Measurements from ENCODE around the gene RPL22.

Gene RPL22

DNA sequence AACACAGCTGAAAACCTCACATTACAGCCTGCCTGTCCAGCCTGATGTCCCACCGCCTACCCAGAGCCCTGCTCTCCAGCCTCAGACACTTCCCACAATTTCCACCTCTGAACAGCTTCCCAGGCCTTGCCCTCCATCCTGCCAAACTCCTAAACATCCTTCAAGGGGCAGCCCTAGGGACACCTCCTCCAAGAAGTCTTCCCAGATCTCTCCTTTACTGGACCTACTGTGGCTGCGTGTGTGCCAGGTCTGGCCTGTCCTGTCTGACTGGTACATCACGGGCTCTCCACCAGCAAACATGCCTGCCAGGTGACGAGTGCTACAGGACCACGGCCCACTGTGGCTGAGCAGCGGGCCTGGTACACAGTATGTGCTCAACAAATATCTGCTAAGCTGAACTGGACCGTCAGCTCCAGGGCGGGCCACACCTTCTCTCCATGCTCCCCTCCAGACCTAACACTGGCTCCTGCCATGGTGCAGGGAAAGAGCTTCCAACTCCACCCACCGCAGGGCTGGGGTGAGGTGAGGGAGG, 48.0 kb downstream of the RPL22 start:
- no peak for DNase-seq

DNA sequence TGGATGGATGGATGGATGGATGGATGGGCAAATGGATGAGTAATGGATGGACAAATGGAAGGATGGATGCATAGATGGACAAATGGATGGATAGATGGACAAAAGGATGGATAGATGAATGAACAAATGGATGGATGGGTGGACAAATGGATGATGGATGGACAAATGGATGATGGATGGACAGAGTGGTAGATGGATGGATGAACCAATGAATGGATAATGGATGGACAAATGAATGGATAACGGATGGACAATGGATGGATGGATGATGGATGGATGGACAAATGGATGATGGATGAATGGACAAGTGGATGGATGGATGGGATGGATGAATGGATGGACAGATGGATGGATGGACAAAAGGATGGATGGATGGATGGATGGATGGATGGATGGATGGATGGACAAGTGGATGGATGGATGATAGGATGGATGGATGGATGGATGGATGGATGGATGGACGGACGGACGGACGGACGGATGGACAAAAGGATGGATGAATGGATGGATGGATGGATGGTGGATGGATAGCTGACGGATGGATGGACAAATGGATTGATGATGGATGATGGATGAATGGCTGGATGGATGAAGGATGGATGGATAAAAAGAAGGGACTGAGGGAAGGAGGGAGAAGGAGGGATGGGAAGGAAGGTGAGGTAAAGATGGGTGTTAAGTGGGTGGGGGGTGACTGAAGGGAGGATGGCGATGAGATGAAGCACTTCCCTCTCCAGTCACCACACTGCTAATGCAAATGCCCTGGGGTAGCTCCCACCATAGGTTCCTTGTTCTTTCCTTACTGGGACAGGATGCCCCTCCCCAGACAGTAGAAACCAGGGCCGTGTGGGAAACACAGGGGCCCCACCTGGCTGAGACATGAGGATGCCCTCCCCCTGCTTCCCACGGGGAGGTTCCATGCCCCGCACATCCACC, 49.1 kb downstream of the RPL22 start:
- no peak for DNase-seq

DNA sequence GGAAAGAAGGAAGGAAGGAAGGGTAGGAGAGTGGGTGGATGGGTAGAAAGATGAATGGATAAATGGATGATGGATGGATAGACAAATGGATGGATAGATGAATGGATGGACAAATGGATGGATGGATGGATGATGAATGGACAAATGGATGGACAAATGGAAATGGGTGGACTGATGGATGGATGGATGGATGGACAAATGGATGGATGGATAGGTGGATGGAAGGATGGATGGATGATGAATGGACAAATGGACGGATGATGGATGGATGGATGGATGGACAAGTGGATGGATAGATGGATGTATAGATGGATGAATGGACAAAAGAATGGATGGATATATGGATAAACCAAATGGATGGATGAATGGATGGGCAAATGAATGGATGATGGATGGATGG, 49.8 kb downstream of the RPL22 start:
- no peak for DNase-seq

GRCh38 chr1:6148497-6149241, 50.7 kb downstream of the RPL22 start:
- no peak for DNase-seq

DNA sequence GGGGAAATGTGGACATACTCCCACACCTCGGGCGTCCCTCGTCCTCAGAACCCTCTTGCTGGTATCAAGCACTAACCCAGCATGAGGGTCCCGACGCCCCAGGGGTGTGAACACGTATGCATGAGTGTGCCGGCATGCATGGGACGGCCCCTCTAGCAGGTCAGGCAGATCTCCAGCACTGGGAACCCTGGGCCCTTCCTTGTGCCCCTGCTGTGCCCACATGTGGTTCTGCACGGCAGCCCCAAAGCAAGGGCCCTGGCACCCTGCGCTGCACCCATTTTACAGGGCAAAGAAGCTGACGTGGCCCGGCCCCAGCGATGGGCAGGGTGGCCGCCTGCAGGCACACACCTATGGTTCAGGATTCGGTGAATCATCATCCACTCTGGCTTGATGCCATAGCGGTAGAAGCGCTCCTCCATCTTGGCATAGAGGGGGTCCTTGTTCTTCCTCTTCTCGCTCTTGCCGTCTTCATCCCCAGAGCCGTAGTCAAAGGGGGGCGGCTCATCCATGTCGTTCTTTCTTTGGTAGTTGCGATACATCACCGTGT, 53.5 kb downstream of the RPL22 start:
- no peak for DNase-seq

GRCh38 chr1:6145396-6145750, 54.0 kb downstream of the RPL22 start:
- no peak for DNase-seq

DNA sequence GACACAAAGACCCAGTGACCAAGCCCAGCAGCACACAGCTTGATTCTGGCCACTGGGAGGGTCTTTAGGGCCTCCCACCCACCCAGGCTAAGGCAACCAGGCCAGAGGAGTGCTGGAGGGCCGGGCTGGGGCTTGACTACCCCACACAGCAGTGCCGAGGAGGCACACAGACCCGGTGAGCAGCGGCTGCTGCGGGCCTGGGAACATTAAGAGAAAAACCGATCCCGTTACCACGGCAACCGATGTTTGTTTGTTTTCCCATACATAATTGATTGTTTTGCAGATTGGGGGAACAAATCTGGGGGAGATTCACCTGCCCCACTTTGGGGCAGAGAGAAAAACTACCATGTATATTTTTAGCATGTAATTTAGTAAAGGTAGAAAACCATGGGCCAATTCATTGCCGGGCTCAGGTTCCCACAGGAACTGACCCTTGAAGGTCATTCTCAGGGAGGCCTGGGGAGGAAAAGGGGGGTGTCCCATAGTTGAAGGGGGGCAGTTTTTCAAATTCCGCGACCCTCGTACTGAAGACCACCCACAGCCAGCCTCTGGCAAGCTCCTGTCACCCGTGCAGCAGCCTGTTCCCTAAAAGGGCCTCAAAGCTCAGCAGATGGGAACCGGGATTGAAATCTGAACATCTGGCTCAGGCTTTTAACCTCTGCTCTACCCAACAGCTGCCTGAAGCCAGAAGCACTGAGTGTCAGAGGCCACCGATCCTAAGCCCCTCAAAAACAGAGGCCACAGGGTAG, 54.6 kb downstream of the RPL22 start:
- DNase-seq: no peak

DNA sequence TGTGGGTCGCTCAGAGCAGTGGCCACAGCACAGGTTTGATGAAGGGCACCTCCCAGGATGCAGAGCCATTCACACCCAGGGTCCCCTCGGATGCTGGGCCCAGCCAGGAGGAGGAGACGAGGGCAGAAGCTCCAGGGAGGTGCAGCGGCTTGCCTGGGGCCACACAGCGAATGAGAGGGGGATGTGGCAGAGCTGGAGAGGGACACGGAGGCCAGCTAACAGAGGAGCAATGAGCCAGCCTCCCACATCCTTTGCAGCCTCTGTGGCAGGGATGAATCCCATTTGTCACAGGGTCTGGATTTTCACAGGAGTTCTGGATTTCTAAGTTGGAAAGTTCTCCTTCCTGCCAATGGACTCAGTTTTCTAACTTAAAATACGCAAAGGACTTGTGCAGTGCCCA, 55.2 kb downstream of the RPL22 start:
- DNase-seq: no peak

GRCh38 chr1:6143395-6143794, 56.0 kb downstream of the RPL22 start:
- DNase-seq: no peak

DNA sequence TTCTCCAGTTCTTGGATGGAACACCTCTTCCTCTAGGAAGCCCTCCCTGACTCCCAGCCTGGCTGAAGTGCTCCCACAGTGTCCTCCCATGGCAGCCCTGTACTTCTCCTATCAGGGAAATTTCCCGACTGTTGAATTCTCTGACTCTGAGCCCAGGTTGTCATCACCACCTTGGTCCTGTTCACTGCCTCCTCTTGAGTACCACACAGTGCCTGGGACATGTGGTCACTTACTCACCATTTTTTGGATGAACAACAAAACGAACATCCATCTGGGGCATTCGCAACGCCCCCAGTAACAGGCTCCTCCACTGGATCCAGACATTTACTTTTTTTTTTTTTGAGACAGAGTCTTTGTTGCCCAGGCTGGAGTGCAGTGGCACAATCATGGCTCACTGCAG, 56.7 kb downstream of the RPL22 start:
- DNase-seq: no peak

- DNase-seq: no peak
These were observed 57.3 kb downstream of the RPL22 start for GRCh38 chr1:6142036-6142621.

DNA sequence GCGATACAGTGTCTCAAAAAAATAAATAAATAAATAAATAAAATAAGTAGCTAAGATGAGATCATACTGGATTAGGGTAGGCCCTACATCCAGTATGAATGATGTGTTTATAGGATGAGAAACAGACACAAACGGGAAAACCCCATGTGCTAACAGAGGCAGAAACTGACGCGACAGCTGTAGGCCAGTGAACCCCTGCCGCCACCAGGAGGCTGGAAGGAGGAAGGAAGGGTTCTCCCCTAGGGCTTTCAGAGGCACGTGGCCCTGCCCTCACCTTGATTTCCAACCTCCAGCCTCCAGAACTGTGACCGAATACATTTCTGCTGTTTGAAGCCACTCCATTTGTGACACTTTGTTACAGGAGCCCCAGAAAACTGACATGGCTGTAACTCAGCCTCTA, 57.8 kb downstream of the RPL22 start:
- DNase-seq: no peak

GRCh38 chr1:6140413-6140812, 59.0 kb downstream of the RPL22 start:
- no peak for DNase-seq

- DNase-seq: no peak
These were observed 61.6 kb downstream of the RPL22 start for GRCh38 chr1:6137758-6138157.

GRCh38 chr1:6136516-6137220, 62.7 kb downstream of the RPL22 start:
- DNase-seq: no peak
